ENCODE results near the gene VNN1. TPM values are rescaled to one million over a fixed set of nuclear protein-coding genes. Genes with fewer than 3 reads are reported as not detected.

The VNN1 gene
- total and polyA plus RNA-seq, 4 experiments from 2014 or later: 0.11 TPM; not detected in 3

DNA sequence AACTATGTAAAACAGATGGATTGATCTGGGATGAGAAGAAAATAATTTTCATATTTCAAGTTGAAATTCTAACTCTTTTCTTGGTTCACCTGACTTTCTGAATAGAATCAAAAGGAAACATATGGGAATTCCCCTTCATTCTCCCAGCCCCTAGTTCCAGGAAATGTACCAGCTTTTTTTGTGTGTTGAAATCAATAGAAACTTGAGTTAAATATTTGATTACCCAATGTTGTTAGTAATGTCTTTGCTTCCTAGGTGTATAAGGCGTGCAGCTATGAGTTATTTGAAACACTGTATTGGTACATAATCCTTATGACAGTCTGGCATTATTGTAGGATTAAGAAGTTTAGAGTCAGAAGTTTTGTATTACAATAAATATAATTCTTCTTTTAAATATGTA is 22.4 kb upstream of the VNN1 start:
- H3K4me1 ChIP-seq (ENCODE audit: insufficient read depth, low read length): no peaks in the 10 kb centered on the region
- H3K9me3 ChIP-seq (ENCODE audit: control insufficient read depth in 1 of 2, low read length in 2 of 2): no peaks in the 10 kb centered on the region
- Mint-ChIP-seq H3K4me1 (peaks cover 0 to 10% (median 8%) of the 10 kb centered on the region in 4 donors), H3K4me3 (no peak overlapping the region), H3K9me3 (peaks cover 0 to 14% (median 6%) of the 10 kb centered on the region in 8 donors), H3K27ac (no peak overlapping the region), H3K36me3 (peaks cover 0 to 10% of the 10 kb centered on the region in 2 donors), H3K27me3 (peaks cover 1 to 2% of the 10 kb centered on the region in 2 donors)
- intact Hi-C loops (cut with micrococcal nuclease): no loop called here
- H3K36me3 ChIP-seq (ENCODE audit: insufficient read depth, low read length): no peaks in the 10 kb centered on the region
- CTCF ChIA-PET (ENCODE audit: partially characterized antibody): no interaction called here
- no peak overlapping the region for H3K4me3 ChIP-seq (ENCODE audit: low read length in 2 of 2)
- POLR2A ChIA-PET (ENCODE audit: partially characterized antibody): no interaction called here
- no peaks in the 10 kb centered on the region for H3K27me3 ChIP-seq (ENCODE audit: insufficient read depth, low read length)
- H3K27ac ChIP-seq (ENCODE audit: low read depth, low read length): no peak overlapping the region
- DNase-seq: no peak

DNA sequence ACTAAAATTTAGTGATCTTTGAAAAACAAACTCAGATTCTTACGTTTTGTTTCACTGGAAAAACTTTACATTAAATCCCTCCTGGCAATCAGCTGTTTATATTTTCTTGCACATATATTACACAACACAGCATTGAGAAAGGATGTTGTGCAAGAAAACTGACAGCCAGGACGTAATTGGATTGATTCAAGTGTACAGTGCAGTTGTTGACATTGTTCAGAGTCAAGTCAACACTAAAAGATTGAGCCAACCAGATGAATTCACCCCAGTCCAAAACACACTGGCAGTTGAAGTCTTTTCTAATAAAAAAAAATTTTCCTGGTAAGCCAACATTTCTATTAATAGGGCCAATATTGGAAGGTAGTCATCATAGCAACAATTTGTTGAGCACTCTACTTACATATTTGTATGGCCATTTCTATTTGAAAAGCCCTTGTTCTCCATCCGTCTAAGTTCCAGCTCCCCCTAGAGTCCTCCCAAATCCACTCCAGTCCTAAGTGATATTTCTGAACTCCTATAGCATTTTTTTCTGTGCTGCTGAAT is 20.9 kb upstream of the VNN1 start:
- H3K27ac ChIP-seq (ENCODE audit: low read depth, low read length): no peak overlapping the region
- peaks cover 0 to 12% (median 3%) of the 10 kb centered on the region in 8 donors for H3K9me3 Mint-ChIP-seq

DNA sequence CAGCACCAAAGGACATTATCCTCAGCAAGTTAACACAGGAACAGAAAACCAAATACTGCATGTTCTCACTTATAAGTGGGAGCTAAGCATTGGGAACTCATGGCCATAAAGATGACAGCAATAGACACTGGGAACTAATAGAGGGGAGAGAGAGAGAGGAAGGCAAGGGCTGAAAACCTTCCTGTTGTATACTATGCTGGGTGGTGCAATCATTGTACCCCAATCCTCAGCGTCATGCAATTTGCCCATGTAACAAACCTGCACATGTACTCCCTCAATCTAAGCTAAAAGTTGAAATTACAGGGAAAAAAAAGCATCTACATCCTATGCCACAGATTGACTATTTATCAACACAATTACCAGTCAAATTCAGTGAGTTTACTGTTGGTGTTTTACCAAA is 20.0 kb upstream of the VNN1 start:
- Mint-ChIP-seq H3K4me3 (no peak overlapping the region), H3K4me1 (peaks cover 0 to 10% (median 8%) of the 10 kb centered on the region in 4 donors), H3K27ac (no peak overlapping the region), H3K27me3 (peaks cover 1 to 2% of the 10 kb centered on the region in 2 donors), H3K36me3 (no peaks in the 10 kb centered on the region), H3K9me3 (peaks cover 0 to 8% (median 0%) of the 10 kb centered on the region in 8 donors)
- Histone ChIP-seq H3K4me3 (ENCODE audit: low read length in 2 of 2) (no peak overlapping the region), H3K36me3 (ENCODE audit: insufficient read depth, low read length) (no peaks in the 10 kb centered on the region), H3K4me1 (ENCODE audit: insufficient read depth, low read length) (no peaks in the 10 kb centered on the region), H3K27me3 (ENCODE audit: insufficient read depth, low read length) (no peaks in the 10 kb centered on the region), H3K27ac (ENCODE audit: low read depth, low read length) (no peak overlapping the region), H3K9me3 (ENCODE audit: control insufficient read depth in 1 of 2, low read length in 2 of 2) (no peaks in the 10 kb centered on the region)
- DNase-seq: no peak
- intact Hi-C loops (cut with micrococcal nuclease): no loop called here
- POLR2A ChIA-PET (ENCODE audit: partially characterized antibody): no interaction called here
- CTCF ChIA-PET (ENCODE audit: partially characterized antibody): no interaction called here

More for the DNA sequence above, 20.9 kb upstream of the VNN1 start:
- peaks cover 1 to 2% of the 10 kb centered on the region in 2 donors for H3K27me3 Mint-ChIP-seq
- Histone ChIP-seq H3K4me1 (ENCODE audit: insufficient read depth, low read length) (no peaks in the 10 kb centered on the region), H3K27me3 (ENCODE audit: insufficient read depth, low read length) (no peaks in the 10 kb centered on the region), H3K9me3 (ENCODE audit: control insufficient read depth in 1 of 2, low read length in 2 of 2) (no peaks in the 10 kb centered on the region), H3K36me3 (ENCODE audit: insufficient read depth, low read length) (no peaks in the 10 kb centered on the region), H3K4me3 (ENCODE audit: low read length in 2 of 2) (no peak overlapping the region)
- POLR2A ChIA-PET (ENCODE audit: partially characterized antibody): no interaction called here
- DNase-seq: no peak
- intact Hi-C loops (cut with micrococcal nuclease): no loop called here
- H3K36me3 Mint-ChIP-seq: peaks cover 0 to 3% of the 10 kb centered on the region in 2 donors
- peaks cover 0 to 10% (median 8%) of the 10 kb centered on the region in 4 donors for H3K4me1 Mint-ChIP-seq
- no peak overlapping the region for H3K27ac Mint-ChIP-seq
- no peak overlapping the region for H3K4me3 Mint-ChIP-seq
- CTCF ChIA-PET (ENCODE audit: partially characterized antibody): no interaction called here

DNA sequence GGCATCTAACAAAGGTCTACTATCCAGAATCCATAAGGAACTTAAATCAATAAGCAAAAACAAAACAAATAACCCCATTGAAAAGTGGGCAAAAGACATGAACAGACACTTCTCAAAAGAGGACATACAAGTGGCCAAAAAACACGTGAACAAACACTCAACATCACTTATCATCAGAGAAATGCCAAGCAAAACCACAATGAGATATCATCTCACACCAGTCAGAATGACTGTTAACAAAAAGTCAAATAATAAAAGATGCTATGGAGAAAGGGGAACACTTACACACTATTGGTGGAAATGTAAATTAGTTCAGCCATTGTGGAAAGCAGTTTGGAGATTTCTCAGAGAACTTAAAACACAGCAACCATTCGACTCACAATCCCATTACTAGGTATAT is 19.4 kb upstream of the VNN1 start:
- ChIA-PET CTCF (ENCODE audit: partially characterized antibody) (no interaction called here), POLR2A (ENCODE audit: partially characterized antibody) (no interaction called here)
- intact Hi-C loops (cut with micrococcal nuclease): no loop called here
- Histone ChIP-seq H3K27me3 (ENCODE audit: insufficient read depth, low read length) (no peaks in the 10 kb centered on the region), H3K4me1 (ENCODE audit: insufficient read depth, low read length) (no peaks in the 10 kb centered on the region), H3K27ac (ENCODE audit: low read depth, low read length) (no peak overlapping the region), H3K36me3 (ENCODE audit: insufficient read depth, low read length) (no peaks in the 10 kb centered on the region), H3K9me3 (ENCODE audit: control insufficient read depth in 1 of 2, low read length in 2 of 2) (no peaks in the 10 kb centered on the region), H3K4me3 (ENCODE audit: low read length in 2 of 2) (no peak overlapping the region)
- Mint-ChIP-seq H3K4me3 (no peak overlapping the region), H3K36me3 (no peaks in the 10 kb centered on the region), H3K9me3 (peaks cover 0 to 2% (median 0%) of the 10 kb centered on the region in 8 donors), H3K27ac (no peak overlapping the region), H3K27me3 (peaks cover 0 to 1% of the 10 kb centered on the region in 2 donors), H3K4me1 (peaks cover 0 to 10% (median 8%) of the 10 kb centered on the region in 4 donors)
- no peak for DNase-seq

DNA sequence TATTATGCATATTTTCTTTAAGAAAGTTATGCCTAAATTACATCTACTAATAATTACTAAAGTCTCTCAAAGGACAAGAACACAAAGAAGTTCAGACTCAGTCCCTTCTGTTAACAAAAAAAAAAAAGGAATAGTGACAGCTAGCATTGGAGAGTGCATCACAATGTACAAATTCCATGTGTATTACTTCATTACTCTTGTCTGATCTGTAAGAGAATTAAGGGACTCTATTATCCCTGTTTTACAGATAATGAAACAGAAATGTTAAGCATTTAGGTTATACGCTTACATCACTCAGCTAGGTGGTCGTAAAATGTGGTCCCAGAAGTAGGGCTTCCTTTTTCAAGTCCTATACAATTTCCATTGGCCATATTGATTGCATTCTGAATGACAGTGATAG is 17.2 kb upstream of the VNN1 start:
- CTCF ChIA-PET (ENCODE audit: partially characterized antibody): no interaction called here

DNA sequence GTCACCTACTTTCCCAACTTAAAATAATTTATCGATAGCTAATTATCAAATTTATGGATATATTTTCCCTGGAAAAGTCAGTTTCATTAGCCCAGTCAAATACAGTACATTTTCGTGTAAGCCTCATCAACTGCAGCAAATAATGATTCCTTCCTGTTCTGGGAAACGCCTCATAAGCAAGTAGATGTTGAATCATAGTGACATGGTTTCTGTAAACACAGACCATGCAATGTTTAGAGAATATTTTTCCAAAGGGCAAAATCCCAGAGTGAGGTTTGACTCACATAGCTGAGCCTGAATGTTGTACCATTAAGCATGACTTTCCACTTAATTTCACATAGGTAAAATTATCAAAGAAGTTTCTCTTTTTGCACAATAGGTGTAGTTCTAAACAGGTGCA is 16.7 kb upstream of the VNN1 start:
- peaks cover 4 to 9% (median 7%) of the 10 kb centered on the region in 4 donors for H3K4me1 Mint-ChIP-seq
- no peaks in the 10 kb centered on the region for H3K27me3 ChIP-seq (ENCODE audit: insufficient read depth, low read length)
- no peak overlapping the region for H3K27ac ChIP-seq (ENCODE audit: low read depth, low read length)
- no peaks in the 10 kb centered on the region for H3K36me3 ChIP-seq (ENCODE audit: insufficient read depth, low read length)
- intact Hi-C loops (cut with micrococcal nuclease): no loop called here
- H3K27me3 Mint-ChIP-seq: peaks cover 0 to under 1% of the 10 kb centered on the region in 2 donors
- H3K4me3 Mint-ChIP-seq: no peak overlapping the region
- no peaks in the 10 kb centered on the region for H3K9me3 Mint-ChIP-seq
- H3K27ac Mint-ChIP-seq: no peak overlapping the region
- ChIA-PET CTCF (ENCODE audit: partially characterized antibody) (no interaction called here), POLR2A (ENCODE audit: partially characterized antibody) (no interaction called here)
- no peaks in the 10 kb centered on the region for H3K36me3 Mint-ChIP-seq
- no peaks in the 10 kb centered on the region for H3K9me3 ChIP-seq (ENCODE audit: control insufficient read depth in 1 of 2, low read length in 2 of 2)
- H3K4me1 ChIP-seq (ENCODE audit: insufficient read depth, low read length): no peaks in the 10 kb centered on the region
- no peak for DNase-seq
- no peak overlapping the region for H3K4me3 ChIP-seq (ENCODE audit: low read length in 2 of 2)

More for the DNA sequence above, 17.2 kb upstream of the VNN1 start:
- Histone ChIP-seq H3K36me3 (ENCODE audit: insufficient read depth, low read length) (no peaks in the 10 kb centered on the region), H3K27ac (ENCODE audit: low read depth, low read length) (no peak overlapping the region), H3K9me3 (ENCODE audit: control insufficient read depth in 1 of 2, low read length in 2 of 2) (no peaks in the 10 kb centered on the region), H3K4me1 (ENCODE audit: insufficient read depth, low read length) (no peaks in the 10 kb centered on the region), H3K27me3 (ENCODE audit: insufficient read depth, low read length) (no peaks in the 10 kb centered on the region), H3K4me3 (ENCODE audit: low read length in 2 of 2) (no peak overlapping the region)
- Mint-ChIP-seq H3K4me1 (peaks cover 0 to 4% (median 2%) of the 10 kb centered on the region in 4 donors), H3K27ac (no peak overlapping the region), H3K9me3 (no peaks in the 10 kb centered on the region), H3K36me3 (no peaks in the 10 kb centered on the region), H3K27me3 (no peaks in the 10 kb centered on the region), H3K4me3 (no peak overlapping the region)
- DNase-seq: no peak
- POLR2A ChIA-PET (ENCODE audit: partially characterized antibody): no interaction called here
- intact Hi-C loops (cut with micrococcal nuclease): no loop called here

DNA sequence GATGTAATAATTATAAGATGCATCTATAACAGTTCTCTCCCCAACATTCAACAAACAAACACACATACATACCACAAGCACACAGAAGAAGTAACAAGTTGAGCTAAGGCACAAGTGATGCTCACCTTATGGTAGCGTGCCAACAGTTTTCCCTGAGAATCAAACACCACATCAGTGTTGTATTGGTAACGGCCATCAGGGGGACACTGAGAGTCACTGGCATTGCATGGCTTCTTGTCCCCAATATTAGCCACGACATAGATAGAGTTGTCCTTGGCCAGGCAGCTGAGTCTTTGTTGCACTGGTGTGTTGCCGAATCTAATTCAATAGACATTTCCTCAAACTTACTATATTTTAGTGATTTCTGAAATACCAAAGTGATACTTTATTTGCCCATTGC is 14.8 kb upstream of the VNN1 start:
- Histone ChIP-seq H3K27me3 (ENCODE audit: insufficient read depth, low read length) (no peaks in the 10 kb centered on the region), H3K27ac (ENCODE audit: low read depth, low read length) (no peak overlapping the region), H3K4me3 (ENCODE audit: low read length in 2 of 2) (no peak overlapping the region), H3K9me3 (ENCODE audit: control insufficient read depth in 1 of 2, low read length in 2 of 2) (no peaks in the 10 kb centered on the region), H3K4me1 (ENCODE audit: insufficient read depth, low read length) (no peaks in the 10 kb centered on the region), H3K36me3 (ENCODE audit: insufficient read depth, low read length) (no peaks in the 10 kb centered on the region)
- ChIA-PET CTCF (ENCODE audit: partially characterized antibody) (interaction anchor here (1.4 kb wide), 1 partner anchor 35 kb away, joined by 3 read pairs; no protein-coding TSS in a partner anchor), POLR2A (ENCODE audit: partially characterized antibody) (no interaction called here)
- no peaks in the 10 kb centered on the region for H3K9me3 Mint-ChIP-seq
- peaks cover 4 to 12% (median 7%) of the 10 kb centered on the region in 4 donors for H3K4me1 Mint-ChIP-seq
- H3K4me3 Mint-ChIP-seq: no peak overlapping the region
- no peak overlapping the region for H3K27ac Mint-ChIP-seq
- H3K36me3 Mint-ChIP-seq: no peaks in the 10 kb centered on the region
- no peak for DNase-seq
- H3K27me3 Mint-ChIP-seq: peaks cover 0 to 1% of the 10 kb centered on the region in 2 donors
- intact Hi-C loops (cut with micrococcal nuclease): no loop called here

DNA sequence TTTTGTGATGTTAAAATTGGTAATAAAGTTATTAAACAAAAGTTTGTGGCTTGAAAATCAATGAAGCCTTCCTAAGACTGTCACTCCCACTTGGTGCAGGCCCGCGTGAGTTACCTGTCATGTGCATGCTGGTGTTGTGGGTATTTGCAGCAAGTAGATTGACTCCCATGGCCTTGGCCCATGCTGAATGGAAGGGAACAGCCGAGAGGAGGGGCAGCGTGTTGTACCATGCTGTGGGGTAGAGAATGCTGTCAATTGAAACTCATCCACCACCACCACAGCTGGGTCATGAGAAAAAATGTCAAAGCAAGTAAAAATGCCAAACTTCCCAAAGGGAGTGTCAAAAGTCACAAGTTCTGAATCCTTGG is 12.7 kb upstream of the VNN1 start:
- H3K27me3 ChIP-seq (ENCODE audit: insufficient read depth, low read length): no peaks in the 10 kb centered on the region
- POLR2A ChIA-PET (ENCODE audit: partially characterized antibody): no interaction called here

More for the DNA sequence above, 12.7 kb upstream of the VNN1 start:
- Mint-ChIP-seq H3K4me1 (peaks cover 4 to 12% (median 7%) of the 10 kb centered on the region in 4 donors), H3K9me3 (no peaks in the 10 kb centered on the region), H3K27me3 (peaks cover 0 to 1% of the 10 kb centered on the region in 2 donors), H3K27ac (no peak overlapping the region), H3K4me3 (no peak overlapping the region), H3K36me3 (no peaks in the 10 kb centered on the region)
- intact Hi-C loops (cut with micrococcal nuclease): no loop called here
- Histone ChIP-seq H3K4me1 (ENCODE audit: insufficient read depth, low read length) (no peaks in the 10 kb centered on the region), H3K9me3 (ENCODE audit: control insufficient read depth in 1 of 2, low read length in 2 of 2) (no peaks in the 10 kb centered on the region), H3K27ac (ENCODE audit: low read depth, low read length) (no peak overlapping the region), H3K36me3 (ENCODE audit: insufficient read depth, low read length) (no peaks in the 10 kb centered on the region), H3K4me3 (ENCODE audit: low read length in 2 of 2) (no peak overlapping the region)
- DNase-seq: no peak
- CTCF ChIA-PET (ENCODE audit: partially characterized antibody): no interaction called here

Data from CD4-positive, alpha-beta memory T cell (primary cell).